Kidney (tissue), 14 donors: ENCODE results near the gene NLK. TPM values are rescaled to one million over a fixed set of nuclear protein-coding genes. Genes with fewer than 3 reads are reported as not detected.
"Not testable (repeated sequence)": the region's sequence is repeated elsewhere in the genome, so short reads cannot be mapped to it uniquely, and the experiment has no call there.

ENCODE experiments used
- DNase-seq, 5 donors: peaks; one replicate each; pipeline ENCODE4 v3.0.0-alpha.2; 2013 to 2020
- FAIRE-seq: peaks from 2 replicates; lab custom pipeline; 2012; peaks lifted over from hg19 to GRCh38; lab: Jason Lieb, UNC
- H3K27ac ChIP-seq, 2 donors: one replicate each; pipeline ENCODE4 v1.7.0; 2013; ENCODE audit warnings: low read depth in 2 of 2, low read length in 2 of 2, inconsistent platforms in 1 of 2
- H3K27me3 ChIP-seq: one replicate; pipeline ENCODE4 v1.7.1; 2013; ENCODE audit warnings: low read length, inconsistent platforms; ENCODE audit not compliant: control insufficient read depth, insufficient read depth
- H3K36me3 ChIP-seq, 3 donors: one replicate each; pipeline versions ENCODE4 v1.7.0 to v1.7.1; 2013; ENCODE audit warnings: low read length in 3 of 3, control low read depth in 1 of 3, inconsistent platforms in 1 of 3; ENCODE audit not compliant: insufficient read depth in 3 of 3, control insufficient read depth in 2 of 3
- H3K4me1 ChIP-seq, 3 donors: one replicate each; pipeline versions ENCODE4 v1.7.0 to v1.7.1; 2013; ENCODE audit warnings: low read length in 3 of 3, inconsistent platforms in 1 of 3, low read depth in 1 of 3; ENCODE audit not compliant: control insufficient read depth in 2 of 3, insufficient read depth in 2 of 3
- H3K4me3 ChIP-seq, 3 donors: one replicate each; pipeline versions ENCODE4 v1.7.0 to v1.8.1; 2013; ENCODE audit warnings: low read length in 3 of 3, control low read depth in 1 of 3, inconsistent platforms in 1 of 3
- H3K9ac ChIP-seq, 3 donors: one replicate each; pipeline versions ENCODE4 v1.7.0 to v1.7.1; 2013; ENCODE audit warnings: low read length in 3 of 3, control low read depth in 1 of 3, inconsistent platforms in 1 of 3
- H3K9me3 ChIP-seq, 3 donors: one replicate each; pipeline versions ENCODE4 v1.7.0 to v1.7.1; 2013; ENCODE audit warnings: low read length in 3 of 3, control low read depth in 1 of 3, inconsistent platforms in 1 of 3; ENCODE audit not compliant: control insufficient read depth in 2 of 3, insufficient read depth in 1 of 3
- intact Hi-C: fragments of 100-400 bp; cut with DNase I; formaldehyde crosslinking; loops from one replicate; pipeline ENCODE4 v1.11.1; 2022
- polyA plus RNA-seq: library from polyadenylated mRNA; stranded (reverse); fragments of 350-450 nt; fragmentation: Illumina TruSeq; extraction: RNeasy Lipid Tissue Mini Kit (QIAGEN cat#74804); gene quantifications from one replicate; pipeline ENCODE4 v1.2.3, GENCODE V29; 2014; ENCODE audit warnings: low read depth, low replicate concordance; ENCODE audit not compliant: insufficient read depth
- total RNA-seq: library from RNA; stranded (reverse); fragmentation: NEBNext Ultra II Directional; extraction: Animal tissue kit (Norgen Biotek cat#: 25700); gene quantifications from one replicate; pipeline ENCODE4 v1.2.1, GENCODE V29; 2021
- TF ChIP-seq, protein P1 (sequence below): IDR thresholded peaks from 3 replicates; pipeline ENCODE4 v1.5.1; 2012; ENCODE audit warnings: mild to moderate bottlenecking, moderate library complexity, borderline replicate concordance; ENCODE audit not compliant: insufficient read depth; ENCODE audit errors: extremely low read depth
- donor health status: control.
- donor health status: control.
- donor health status: control.
- donor health status: control.
- donor health status: control.
- donor health status: DM: yes; HTN: yes; CAD: no.
- donor health status: Normal renal cell carcinoma (clear cell type).

Gene NLK
- total and polyA plus RNA-seq, 2 donors from 2014 or later = 20.2 to 31.3 TPM

DNA sequence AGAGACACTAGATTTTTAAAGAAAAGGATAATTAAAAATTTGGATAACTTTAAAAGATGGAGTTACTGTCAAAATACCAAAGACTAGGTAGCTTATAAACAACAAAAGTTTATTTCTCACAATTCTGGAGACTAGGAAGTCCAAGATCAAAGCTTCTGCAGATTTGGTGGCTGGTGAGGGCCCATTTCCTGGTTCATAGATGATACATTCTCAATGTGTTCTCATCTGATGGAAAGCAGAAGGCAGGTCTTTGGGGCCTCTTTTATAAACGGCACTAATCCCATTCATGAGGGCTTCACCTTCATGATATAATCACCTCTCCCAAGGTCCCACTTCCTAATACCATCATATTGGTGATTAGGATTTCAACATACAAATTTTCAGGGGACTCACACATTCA, 33.7 kb downstream of the NLK start:
- H3K27ac ChIP-seq = no peak overlapping the region
- no peaks in the 10 kb centered on the region for H3K27me3 ChIP-seq
- TF ChIP-seq, protein P1, sequence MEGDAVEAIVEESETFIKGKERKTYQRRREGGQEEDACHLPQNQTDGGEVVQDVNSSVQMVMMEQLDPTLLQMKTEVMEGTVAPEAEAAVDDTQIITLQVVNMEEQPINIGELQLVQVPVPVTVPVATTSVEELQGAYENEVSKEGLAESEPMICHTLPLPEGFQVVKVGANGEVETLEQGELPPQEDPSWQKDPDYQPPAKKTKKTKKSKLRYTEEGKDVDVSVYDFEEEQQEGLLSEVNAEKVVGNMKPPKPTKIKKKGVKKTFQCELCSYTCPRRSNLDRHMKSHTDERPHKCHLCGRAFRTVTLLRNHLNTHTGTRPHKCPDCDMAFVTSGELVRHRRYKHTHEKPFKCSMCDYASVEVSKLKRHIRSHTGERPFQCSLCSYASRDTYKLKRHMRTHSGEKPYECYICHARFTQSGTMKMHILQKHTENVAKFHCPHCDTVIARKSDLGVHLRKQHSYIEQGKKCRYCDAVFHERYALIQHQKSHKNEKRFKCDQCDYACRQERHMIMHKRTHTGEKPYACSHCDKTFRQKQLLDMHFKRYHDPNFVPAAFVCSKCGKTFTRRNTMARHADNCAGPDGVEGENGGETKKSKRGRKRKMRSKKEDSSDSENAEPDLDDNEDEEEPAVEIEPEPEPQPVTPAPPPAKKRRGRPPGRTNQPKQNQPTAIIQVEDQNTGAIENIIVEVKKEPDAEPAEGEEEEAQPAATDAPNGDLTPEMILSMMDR = no peak
- H3K9me3 ChIP-seq = peaks cover 0 to 8% (median 2%) of the 10 kb centered on the region in 3 donors
- no peak overlapping the region for H3K9ac ChIP-seq
- H3K4me1 ChIP-seq = peaks cover 2 to 3% (median 2%) of the 10 kb centered on the region in 3 donors
- DNase-seq = no peak
- no peak overlapping the region for H3K4me3 ChIP-seq
- FAIRE-seq = no peak
- intact Hi-C loops = no loop called here
- peaks cover 0 to 6% (median 0%) of the 10 kb centered on the region in 3 donors for H3K36me3 ChIP-seq

DNA sequence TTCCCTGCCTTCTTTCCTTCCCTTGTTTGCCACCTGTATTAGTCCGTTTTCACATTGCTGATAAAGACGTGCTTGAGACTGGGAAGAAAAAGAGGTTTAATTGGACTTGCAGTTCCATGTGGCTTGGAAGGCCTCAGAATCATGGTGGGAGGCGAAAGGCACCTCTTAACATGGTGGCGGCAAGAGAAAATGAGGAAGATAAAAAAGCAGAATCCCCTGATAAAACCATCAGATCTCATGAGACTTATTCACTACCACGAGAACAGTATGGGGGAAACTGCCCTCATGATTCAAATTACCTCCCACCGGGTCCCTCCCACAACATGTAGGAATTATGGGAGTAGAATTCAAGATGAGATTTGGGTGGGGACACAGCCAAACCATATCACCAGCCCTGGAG, 34.7 kb downstream of the NLK start:
- H3K9ac ChIP-seq, H3K4me3 ChIP-seq, H3K27ac ChIP-seq, H3K27me3 ChIP-seq, H3K36me3 ChIP-seq, FAIRE-seq, H3K9me3 ChIP-seq, intact Hi-C loops, H3K4me1 ChIP-seq, DNase-seq: not testable (repeated sequence)

DNA sequence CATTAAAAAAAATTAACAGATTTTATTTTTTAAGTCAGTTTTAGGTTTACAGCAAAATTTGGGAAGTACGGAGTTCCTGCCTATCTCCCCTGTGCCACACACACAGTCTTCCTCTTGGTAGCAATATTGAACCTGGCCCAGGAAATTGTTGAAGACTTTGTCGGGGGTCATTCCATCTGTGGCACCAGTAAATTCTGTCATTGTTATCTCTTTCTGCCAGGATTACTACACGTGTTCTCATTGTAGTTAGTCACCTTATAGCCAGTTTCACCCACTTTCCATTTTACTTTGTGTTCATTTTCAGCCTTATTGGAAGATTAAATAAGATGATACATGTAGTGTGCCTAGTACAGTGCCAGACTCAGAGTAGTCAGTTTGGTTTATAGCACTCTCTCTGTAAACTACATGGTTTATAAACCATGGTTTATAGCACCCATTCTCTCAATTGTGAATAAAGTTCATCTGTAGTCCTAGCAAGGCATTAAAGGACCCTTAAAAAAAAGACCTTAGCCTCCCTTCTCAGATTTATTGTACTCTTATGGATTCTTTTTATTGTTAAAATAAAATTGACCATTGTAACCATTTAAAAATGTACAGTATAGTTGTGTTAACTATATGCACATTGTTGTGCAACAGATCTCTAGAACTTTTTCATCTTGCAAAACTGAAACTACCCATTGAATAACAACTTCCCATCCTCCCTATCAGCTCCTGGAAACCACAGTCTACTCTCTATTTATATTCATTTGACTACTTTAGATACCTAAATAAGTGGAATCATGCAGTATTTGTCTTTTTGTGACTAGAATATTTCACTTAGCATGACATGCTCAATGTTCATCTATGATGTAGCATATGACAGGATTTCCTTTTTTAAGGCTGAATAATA, 36.1 kb downstream of the NLK start:
- TF ChIP-seq, protein P1 = no peak
- intact Hi-C loops = no loop called here
- Histone ChIP-seq H3K36me3 (no peaks in the 10 kb centered on the region), H3K27ac (no peak overlapping the region), H3K9ac (no peak overlapping the region), H3K27me3 (no peaks in the 10 kb centered on the region), H3K9me3 (no peaks in the 10 kb centered on the region), H3K4me3 (no peak overlapping the region), H3K4me1 (peaks cover 3 to 9% (median 6%) of the 10 kb centered on the region in 3 donors)
- DNase-seq (no peak), FAIRE-seq (no peak)

DNA sequence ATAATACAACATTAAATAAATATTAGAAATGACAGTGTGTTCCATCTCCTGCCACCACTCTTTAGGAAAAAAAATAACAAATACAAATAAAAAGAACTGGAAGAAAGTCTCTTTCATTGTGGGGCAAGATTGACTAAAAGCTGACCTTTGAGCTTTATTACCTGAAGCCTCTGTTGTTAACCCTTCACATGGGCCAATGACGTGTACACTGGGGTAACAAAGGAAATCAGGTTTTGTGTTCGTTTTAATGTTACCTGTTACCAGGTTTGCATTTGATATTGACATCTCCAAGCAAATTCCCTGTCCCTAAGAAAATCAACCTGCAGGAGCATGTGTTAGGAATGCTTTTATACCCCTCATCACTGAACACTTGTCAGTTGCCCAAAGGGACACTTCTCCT, 39.0 kb downstream of the NLK start:
- peaks cover 3 to 9% (median 6%) of the 10 kb centered on the region in 3 donors for H3K4me1 ChIP-seq
- H3K9ac ChIP-seq = no peak overlapping the region
- no peaks in the 10 kb centered on the region for H3K9me3 ChIP-seq
- no peaks in the 10 kb centered on the region for H3K36me3 ChIP-seq
- peak overlapping the region in 1 of 2 donors; percentile 34 for H3K27ac ChIP-seq
- TF ChIP-seq, protein P1 = no peak
- H3K4me3 ChIP-seq = no peak overlapping the region
- DNase-seq = peak in 1 of 5 donors; percentile 7
- FAIRE-seq = no peak
- no peaks in the 10 kb centered on the region for H3K27me3 ChIP-seq
- intact Hi-C loops = no loop called here
